Measurements from ENCODE around the gene CLNK.

- TF ChIP-seq CTBP1 (IDR thresholded peaks at IDR 0.05; ENCODE audit: borderline replicate concordance) (no peak), L3MBTL2 (conservative IDR thresholded peaks at IDR 0.05) (no peak), ELF4 (IDR thresholded peaks at IDR 0.05) (no peak), ZNF384 (IDR thresholded peaks at IDR 0.05) (no peak), BHLHE40 (IDR thresholded peaks at IDR 0.05; ENCODE audit: borderline replicate concordance) (no peak), LEF1 (IDR thresholded peaks at IDR 0.05; ENCODE audit: borderline replicate concordance) (no peak), SP1 (IDR thresholded peaks at IDR 0.05) (no peak), FOXM1 (IDR thresholded peaks at IDR 0.05; ENCODE audit: borderline replicate concordance) (no peak), HDGF (IDR thresholded peaks at IDR 0.05; ENCODE audit: borderline replicate concordance) (no peak), ARNT (IDR thresholded peaks at IDR 0.05) (no peak), PKNOX1 (IDR thresholded peaks at IDR 0.05) (no peak)
Measured at GRCh38 chr4:10496200-10496599, 188.4 kb downstream of the CLNK start.
